ENCODE data around the gene CTNND2. TPM values are rescaled to one million over a fixed set of nuclear protein-coding genes. Genes with fewer than 3 reads are reported as not detected.
A peak's percentile ranks its signal among the peaks of the same experiment; 100 is the strongest.

CTNND2 gene
- polyA plus RNA-seq, 1 donor from 2014 or later: 67.0 TPM

GRCh38 chr5:10987925-10988504 lies 916.2 kb downstream of the CTNND2 start:
- peak; percentile 75 for TF ChIP-seq CTCF (IDR thresholded peaks at IDR 0.05; ENCODE audit: poor library complexity, severe bottlenecking)
- peak; percentile 73 for TF ChIP-seq SMC3 (conservative IDR thresholded peaks at IDR 0.05; ENCODE audit: poor library complexity)
- peak; percentile 72 for TF ChIP-seq RAD21 (conservative IDR thresholded peaks at IDR 0.05)
- no peak for TF ChIP-seq TAF1 (IDR thresholded peaks at IDR 0.05; ENCODE audit: low read depth)
- Histone ChIP-seq H3K9me3 (ENCODE audit: low read length) (no peaks in the 10 kb centered on the region), H3K4me3 (ENCODE audit: low read length) (no peak overlapping the region), H3K9me2 (ENCODE audit: insufficient read depth, low read length) (no peaks in the 10 kb centered on the region), H3K9ac (ENCODE audit: low read length) (no peak overlapping the region), H3K79me2 (replicated peaks; ENCODE audit: insufficient read depth, low read length) (no peaks in the 10 kb centered on the region), H3K27me3 (ENCODE audit: insufficient read depth, low read depth, low read length) (no peaks in the 10 kb centered on the region), H3K4me2 (ENCODE audit: low read length) (no peak overlapping the region), H3K36me3 (ENCODE audit: insufficient read depth, low read length) (peaks cover 15% of the 10 kb centered on the region), H3K27ac (ENCODE audit: low read length) (no peak overlapping the region), H2AFZ (ENCODE audit: low read depth, low read length) (no peak overlapping the region), H3F3A (ENCODE audit: insufficient read depth, low read length, poor library complexity, severe bottlenecking) (no peaks in the 10 kb centered on the region), H4K20me1 (ENCODE audit: insufficient read depth) (no peaks in the 10 kb centered on the region)

- Histone ChIP-seq H4K20me1 (ENCODE audit: insufficient read depth) (no peaks in the 10 kb centered on the region), H3K4me3 (ENCODE audit: low read length) (no peak overlapping the region), H2AFZ (ENCODE audit: low read depth, low read length) (no peak overlapping the region), H3K27ac (ENCODE audit: low read length) (no peak overlapping the region), H3K36me3 (ENCODE audit: insufficient read depth, low read length) (peaks cover 15% of the 10 kb centered on the region), H3K9me2 (ENCODE audit: insufficient read depth, low read length) (no peaks in the 10 kb centered on the region), H3K79me2 (replicated peaks; ENCODE audit: insufficient read depth, low read length) (no peaks in the 10 kb centered on the region), H3K27me3 (ENCODE audit: insufficient read depth, low read depth, low read length) (no peaks in the 10 kb centered on the region), H3K9ac (ENCODE audit: low read length) (no peak overlapping the region), H3F3A (ENCODE audit: insufficient read depth, low read length, poor library complexity, severe bottlenecking) (no peaks in the 10 kb centered on the region), H3K4me2 (ENCODE audit: low read length) (no peak overlapping the region), H3K9me3 (ENCODE audit: low read length) (no peaks in the 10 kb centered on the region)
- TF ChIP-seq POLR2AphosphoS5 (IDR thresholded peaks at IDR 0.05) (no peak), EZH2 (IDR thresholded peaks at IDR 0.05; ENCODE audit: borderline replicate concordance, insufficient read depth, low read length, poor library complexity, severe bottlenecking) (no peak), SMC3 (conservative IDR thresholded peaks at IDR 0.05; ENCODE audit: poor library complexity) (no peak), MXI1 (conservative IDR thresholded peaks at IDR 0.05; ENCODE audit: poor library complexity, severe bottlenecking) (no peak), REST (IDR thresholded peaks at IDR 0.05; ENCODE audit: borderline replicate concordance) (no peak), TAF1 (IDR thresholded peaks at IDR 0.05; ENCODE audit: low read depth) (no peak), CTCF (IDR thresholded peaks at IDR 0.05; ENCODE audit: poor library complexity, severe bottlenecking) (no peak), RAD21 (conservative IDR thresholded peaks at IDR 0.05) (no peak), EP300 (conservative IDR thresholded peaks at IDR 0.05; ENCODE audit: poor library complexity, severe bottlenecking) (no peak)
Measured at GRCh38 chr5:10987276-10987924, 916.8 kb downstream of the CTNND2 start.
